Panc1 (cell line): Measurements from ENCODE around the gene HUS1B. TPM values are rescaled to one million over a fixed set of nuclear protein-coding genes. Genes with fewer than 3 reads are reported as not detected.

ENCODE experiments used
- ATAC-seq: fragments of 200-7000 bp; cut with Tn5 transposase; 2 replicates; pipeline ENCODE4 v1.9.1; 2020; ENCODE audit warnings: mild to moderate bottlenecking, moderate library complexity
- BruUV-seq: library from RNA; stranded (reverse); fragments of 400-500 nt; replicated peaks from 2 replicates; lab custom pipeline; 2021; lab: Mats Ljungman, UMichigan
- CTCF ChIA-PET: fragments of 300-600 bp; sonication (Branson Sonifier 250); formaldehyde crosslinking; loops from one replicate; lab custom pipeline; 2022; ENCODE audit warnings: antibody characterized with exemption; lab: Charles Lee
- POLR2A ChIA-PET: fragments of 300-600 bp; sonication (Branson Sonifier 250); formaldehyde crosslinking; loops from one replicate; lab custom pipeline; 2022; ENCODE audit warnings: antibody characterized with exemption; lab: Charles Lee
- DNase-seq: peaks from one replicate; pipeline ENCODE4 v3.0.0-alpha.2; 2010; ENCODE audit warnings: low read depth, low spot score
- H3K27ac ChIP-seq: 2 replicates; pipeline ENCODE4 v1.5.1; 2011; ENCODE audit warnings: mild to moderate bottlenecking, low read length, inconsistent platforms
- H3K27me3 ChIP-seq: fragments of 200-500 bp; sonication (Bioruptor generic); 2 replicates; pipeline ENCODE4 v1.6.0; 2014; ENCODE audit warnings: low read length, inconsistent platforms; ENCODE audit not compliant: control insufficient read depth, insufficient read depth
- H3K36me3 ChIP-seq: fragments of 200-500 bp; sonication (Bioruptor generic); 2 replicates; pipeline ENCODE4 v1.5.1; 2014; ENCODE audit warnings: inconsistent platforms, mild to moderate bottlenecking, low read length, moderate library complexity; ENCODE audit not compliant: control insufficient read depth, insufficient read depth
- H3K4me1 ChIP-seq: 2 replicates; pipeline ENCODE4 v1.5.1; 2011; ENCODE audit warnings: inconsistent platforms, mild to moderate bottlenecking, low read length, moderate library complexity; ENCODE audit not compliant: control insufficient read depth, insufficient read depth
- H3K4me3 ChIP-seq, 2 experiments: 2 replicates each; pipeline ENCODE4 v1.5.1; 2011 to 2012; ENCODE audit warnings: low read depth in 2 of 2, low read length in 2 of 2, mild to moderate bottlenecking in 2 of 2, inconsistent platforms in 1 of 2, moderate library complexity in 1 of 2
- H3K9me3 ChIP-seq: fragments of 200-500 bp; sonication (Bioruptor generic); 2 replicates; pipeline ENCODE4 v1.5.1; 2014; ENCODE audit warnings: low read depth, mild to moderate bottlenecking, inconsistent platforms, low read length, moderate library complexity; ENCODE audit not compliant: control insufficient read depth, insufficient read depth
- POLR2AphosphoS5 ChIP-seq: IDR thresholded peaks from 2 replicates; pipeline ENCODE4 v1.6.1; 2012; ENCODE audit warnings: mild to moderate bottlenecking, low read depth, low read length, moderate library complexity
- REST ChIP-seq, 2 experiments: IDR thresholded peaks; 2 replicates each; pipeline ENCODE4 v1.6.1; 2011 to 2012; ENCODE audit warnings: low read depth in 2 of 2, control low read depth in 1 of 2, low read length in 1 of 2, mild to moderate bottlenecking in 1 of 2, moderate library complexity in 1 of 2; ENCODE audit not compliant: insufficient read depth in 1 of 2
- SIN3A ChIP-seq: IDR thresholded peaks from 2 replicates; pipeline ENCODE4 v1.6.1; 2012; ENCODE audit warnings: low read depth, mild to moderate bottlenecking, low read length, moderate library complexity, borderline replicate concordance; ENCODE audit not compliant: insufficient read depth
- TCF7L2 ChIP-seq: IDR thresholded peaks from 2 replicates; pipeline ENCODE4 v1.6.1; 2011; ENCODE audit warnings: mild to moderate bottlenecking, low read depth, low read length, inconsistent platforms
- in situ Hi-C: cut with HindIII; loops from 2 replicates; pipeline ENCODE4 v1.10.0; 2016; ENCODE audit warnings: low sequenced_read_pairs, low pct_unique_long_range_greater_than_20kb
- intact Hi-C: fragments of 100-400 bp; cut with micrococcal nuclease; formaldehyde crosslinking; loops from one replicate; pipeline ENCODE4 v1.10.0; 2022; ENCODE audit not compliant: unreplicated experiment
- total RNA-seq: library from RNA; stranded (reverse); gene quantifications from one replicate; pipeline ENCODE4 v1.2.1, GENCODE V29; 2021; ENCODE audit not compliant: unreplicated experiment
- TF ChIP-seq, protein P1 (sequence below): fragments of 450-650 bp; IDR thresholded peaks from 2 replicates; pipeline ENCODE4 v1.5.1; 2017; ENCODE audit warnings: mild to moderate bottlenecking

HUS1B gene
- total RNA-seq, 1 experiment from 2014 or later, result 0.74 TPM

DNA sequence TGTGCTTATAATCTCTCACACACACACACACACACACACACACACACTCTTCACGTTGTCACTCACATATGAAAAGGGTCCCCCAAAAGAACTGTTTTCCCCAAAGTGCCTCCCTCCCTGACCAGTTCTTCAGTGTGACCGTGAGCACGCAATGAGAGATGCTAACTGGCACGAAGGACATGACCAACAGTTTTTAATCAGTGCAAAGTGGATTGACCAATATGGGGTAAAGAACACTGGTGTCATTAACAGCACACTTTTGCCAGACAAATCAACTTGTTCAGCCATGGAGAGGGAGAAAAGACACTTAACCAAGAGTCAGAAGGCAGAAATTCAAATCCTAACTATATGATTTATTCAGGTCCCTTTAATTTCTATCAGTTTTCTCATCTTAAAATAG is 21.0 kb upstream of the HUS1B start:
- Histone ChIP-seq H3K27ac (no peak overlapping the region), H3K4me1 (peaks cover 20% of the 10 kb centered on the region), H3K9me3 (no peaks in the 10 kb centered on the region), H3K27me3 (no peaks in the 10 kb centered on the region), H3K4me3 (no peak overlapping the region), H3K36me3 (no peaks in the 10 kb centered on the region)
- no peak for DNase-seq
- ChIA-PET CTCF (no interaction called here), POLR2A (no interaction called here)
- ATAC-seq, result no peak
- TF ChIP-seq TCF7L2 (no peak), SIN3A (no peak), POLR2AphosphoS5 (no peak), REST (IDR thresholded peaks at IDR 0.05; ENCODE audit: insufficient read depth in 1 of 2, low read depth in 2 of 2, low read length in 1 of 2) (no peak)
- TF ChIP-seq, protein P1, sequence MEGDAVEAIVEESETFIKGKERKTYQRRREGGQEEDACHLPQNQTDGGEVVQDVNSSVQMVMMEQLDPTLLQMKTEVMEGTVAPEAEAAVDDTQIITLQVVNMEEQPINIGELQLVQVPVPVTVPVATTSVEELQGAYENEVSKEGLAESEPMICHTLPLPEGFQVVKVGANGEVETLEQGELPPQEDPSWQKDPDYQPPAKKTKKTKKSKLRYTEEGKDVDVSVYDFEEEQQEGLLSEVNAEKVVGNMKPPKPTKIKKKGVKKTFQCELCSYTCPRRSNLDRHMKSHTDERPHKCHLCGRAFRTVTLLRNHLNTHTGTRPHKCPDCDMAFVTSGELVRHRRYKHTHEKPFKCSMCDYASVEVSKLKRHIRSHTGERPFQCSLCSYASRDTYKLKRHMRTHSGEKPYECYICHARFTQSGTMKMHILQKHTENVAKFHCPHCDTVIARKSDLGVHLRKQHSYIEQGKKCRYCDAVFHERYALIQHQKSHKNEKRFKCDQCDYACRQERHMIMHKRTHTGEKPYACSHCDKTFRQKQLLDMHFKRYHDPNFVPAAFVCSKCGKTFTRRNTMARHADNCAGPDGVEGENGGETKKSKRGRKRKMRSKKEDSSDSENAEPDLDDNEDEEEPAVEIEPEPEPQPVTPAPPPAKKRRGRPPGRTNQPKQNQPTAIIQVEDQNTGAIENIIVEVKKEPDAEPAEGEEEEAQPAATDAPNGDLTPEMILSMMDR, result no peak
- intact Hi-C loops (no loop called here), in situ Hi-C loops (no loop called here)
- no TSS peak for BruUV-seq

DNA sequence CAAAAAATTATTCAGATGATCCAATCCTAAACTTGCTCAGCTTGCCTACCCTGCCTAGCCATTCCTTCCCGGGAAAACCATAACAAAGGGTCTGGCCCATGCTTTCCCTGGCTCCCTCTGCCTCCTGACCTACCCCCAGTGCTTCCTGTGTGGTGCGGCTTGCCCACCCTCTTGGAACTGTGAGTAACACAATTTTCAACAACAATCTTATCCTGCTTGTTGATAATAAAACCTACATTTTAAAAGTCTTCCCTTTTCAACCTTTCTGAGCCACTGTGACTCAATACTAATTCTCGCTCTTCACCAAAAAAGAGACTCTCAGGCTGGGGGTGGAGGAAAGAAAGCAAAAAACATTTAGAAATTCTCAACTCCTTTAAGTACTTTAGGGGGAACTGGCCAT is 18.1 kb upstream of the HUS1B start:
- POLR2A ChIA-PET, result no interaction called here
- no TSS peak for BruUV-seq

More for the DNA sequence above, 18.1 kb upstream of the HUS1B start:
- ATAC-seq, result no peak
- no peak for DNase-seq
- TF ChIP-seq, protein P1, result no peak
- TF ChIP-seq SIN3A (no peak), TCF7L2 (no peak), POLR2AphosphoS5 (no peak), REST (IDR thresholded peaks at IDR 0.05; ENCODE audit: insufficient read depth in 1 of 2, low read depth in 2 of 2, low read length in 1 of 2) (no peak)
- CTCF ChIA-PET, result no interaction called here
- Histone ChIP-seq H3K4me1 (no peaks in the 10 kb centered on the region; the same call in 1 of the 2 replicates), H3K4me3 (no peak overlapping the region), H3K27me3 (no peaks in the 10 kb centered on the region), H3K27ac (no peak overlapping the region), H3K9me3 (peaks cover 6% of the 10 kb centered on the region; the same call in 1 of the 2 replicates), H3K36me3 (no peaks in the 10 kb centered on the region)
- intact Hi-C loops, result no loop called here
- in situ Hi-C loops, result no loop called here
